Measurements from ENCODE around the gene CISD3.
A peak's percentile ranks its signal among the peaks of the same experiment; 100 is the strongest.
"Not testable (repeated sequence)": the region's sequence is repeated elsewhere in the genome, so short reads cannot be mapped to it uniquely, and the experiment has no call there.

The CISD3 gene

DNA sequence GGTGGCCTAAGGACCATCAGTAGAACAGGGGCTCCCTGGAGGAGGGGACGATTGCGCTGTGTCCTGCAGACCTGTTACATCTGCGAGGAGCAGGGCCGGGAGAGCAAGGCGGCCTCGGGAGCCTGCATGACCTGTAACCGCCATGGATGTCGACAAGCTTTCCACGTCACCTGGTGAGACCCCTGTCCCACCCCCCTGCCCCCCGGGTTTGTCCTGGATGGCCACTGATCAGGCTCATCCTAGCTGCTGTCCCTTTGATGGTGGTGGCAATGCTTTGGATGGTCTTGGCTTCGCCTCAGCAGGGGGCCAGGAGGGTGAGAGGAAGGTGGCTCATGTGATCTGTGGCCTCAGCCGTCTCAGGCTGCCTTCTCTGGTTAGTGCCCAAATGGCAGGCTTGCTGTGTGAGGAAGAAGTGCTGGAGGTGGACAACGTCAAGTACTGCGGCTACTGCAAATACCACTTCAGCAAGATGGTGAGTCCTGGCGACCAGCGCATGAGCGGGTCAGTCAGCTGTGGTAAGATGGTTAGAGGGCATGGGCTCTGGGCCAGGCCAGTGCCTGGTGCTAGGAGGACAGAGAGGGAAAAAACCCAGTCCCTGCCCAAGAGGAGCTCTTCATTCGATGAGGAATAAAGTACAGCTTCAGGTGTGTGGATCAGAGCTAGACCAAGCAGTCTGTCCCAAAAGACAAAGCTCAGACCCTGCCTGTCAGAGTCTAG lies 20.9 kb upstream of the CISD3 start:
- DNase-seq: no peak

DNA sequence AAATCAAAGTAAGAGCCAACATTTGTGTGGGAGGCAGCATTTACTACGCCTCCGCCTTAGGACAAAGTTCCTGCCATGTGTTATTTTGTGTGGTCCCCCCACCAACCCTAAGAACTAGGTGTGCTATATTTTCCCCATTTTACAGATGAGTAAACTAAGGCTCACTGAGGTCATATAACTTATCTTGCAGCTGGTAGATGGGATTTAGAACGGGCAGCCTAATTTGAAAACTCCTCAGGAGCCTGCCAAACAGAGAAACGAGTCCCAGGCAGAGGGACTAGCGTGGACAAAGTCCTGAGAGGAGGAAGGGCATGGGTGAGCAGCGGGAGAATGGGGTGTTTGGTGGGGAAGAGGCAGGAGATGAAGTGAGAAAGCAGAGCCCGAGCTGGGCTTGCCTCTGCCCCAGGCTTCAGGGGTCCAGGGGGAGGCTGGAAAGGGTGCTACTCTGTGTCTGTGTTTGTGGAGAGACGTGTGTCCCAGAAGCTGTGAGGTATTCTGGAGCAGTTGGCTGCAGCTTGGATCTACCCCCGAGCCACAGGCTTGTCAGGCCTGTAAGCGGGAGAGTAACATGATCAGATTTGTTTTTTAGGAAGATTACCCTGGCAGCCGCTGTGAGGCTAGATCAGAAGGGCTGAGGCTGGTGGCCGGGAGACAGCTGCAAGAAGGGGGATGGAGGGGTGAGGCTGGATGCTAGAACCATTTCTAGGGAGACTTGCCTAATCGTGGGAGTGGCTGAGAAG lies 20.1 kb upstream of the CISD3 start:
- no peak for DNase-seq

GRCh38 chr17:38710604-38710962 lies 19.6 kb upstream of the CISD3 start:
- no peak for DNase-seq

DNA sequence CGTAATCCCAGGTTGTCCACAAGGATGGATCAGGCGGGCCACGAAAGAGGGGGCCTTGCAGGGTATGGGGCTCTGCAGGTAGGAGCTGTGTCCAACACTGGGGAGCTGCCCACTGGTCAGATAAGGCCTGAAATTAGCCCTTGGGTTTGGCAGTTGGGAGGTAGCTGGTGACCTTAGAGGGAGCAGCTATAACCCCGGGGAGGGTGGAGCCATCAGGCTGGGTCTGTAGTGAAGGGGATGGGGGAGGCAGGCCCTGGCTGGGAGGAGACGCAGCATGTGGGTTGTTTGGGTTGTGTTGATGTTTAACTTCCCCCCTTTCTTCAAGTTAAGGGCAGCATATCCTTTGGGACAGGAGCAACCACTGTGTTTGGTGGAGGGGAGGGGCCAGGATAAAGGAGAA lies 19.2 kb upstream of the CISD3 start:
- DNase-seq: no peak

DNA sequence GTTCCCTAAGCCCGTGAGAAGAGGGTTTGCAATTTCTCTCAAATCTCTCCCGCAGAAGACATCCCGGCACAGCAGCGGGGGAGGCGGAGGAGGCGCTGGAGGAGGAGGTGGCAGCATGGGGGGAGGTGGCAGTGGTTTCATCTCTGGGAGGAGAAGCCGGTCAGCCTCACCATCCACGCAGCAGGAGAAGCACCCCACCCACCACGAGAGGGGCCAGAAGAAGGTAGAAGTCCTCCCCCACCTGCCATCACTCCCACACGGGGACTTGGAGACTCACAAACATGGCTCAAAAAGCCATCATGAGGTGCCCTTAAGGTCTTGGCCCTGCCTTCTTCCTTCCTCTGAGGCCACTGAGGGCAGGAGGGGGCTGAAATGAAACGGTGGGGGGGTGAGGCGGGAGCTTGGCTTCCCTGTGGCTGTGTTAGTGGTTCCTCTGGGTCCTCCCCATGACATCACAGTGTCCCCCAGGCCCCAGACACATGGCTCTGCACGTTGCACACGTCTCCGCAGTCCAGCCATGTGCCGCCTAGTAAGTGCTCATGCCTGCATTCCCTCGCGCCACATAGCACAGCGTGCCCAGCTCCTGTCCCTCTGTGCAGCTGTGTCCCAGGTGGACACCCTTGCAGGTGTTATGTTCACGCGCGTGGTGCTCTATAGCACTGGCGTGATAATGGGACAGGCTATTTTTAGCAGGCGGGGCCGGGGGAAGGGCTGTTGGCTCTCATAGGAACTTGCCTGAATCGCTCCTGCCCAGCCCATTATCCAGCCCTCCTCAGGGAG lies 18.2 kb upstream of the CISD3 start:
- no peak for DNase-seq

DNA sequence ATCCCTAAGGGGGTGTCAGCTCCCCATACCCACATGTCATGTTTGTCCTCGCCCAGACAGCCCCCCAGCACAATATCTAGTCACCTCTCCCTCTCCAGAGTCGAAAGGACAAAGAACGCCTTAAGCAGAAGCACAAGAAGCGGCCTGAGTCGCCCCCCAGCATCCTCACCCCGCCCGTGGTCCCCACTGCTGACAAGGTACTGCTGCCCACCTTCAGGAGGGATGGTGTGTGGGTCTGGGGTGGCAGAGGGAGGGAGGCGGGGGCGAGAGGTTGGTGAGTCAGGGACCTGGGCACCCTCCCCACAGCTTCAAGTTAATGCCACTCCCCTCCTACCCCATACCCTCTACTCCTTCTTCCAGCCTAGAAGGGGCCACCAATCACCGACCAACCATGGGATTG lies 17.5 kb upstream of the CISD3 start:
- DNase-seq: no peak

DNA sequence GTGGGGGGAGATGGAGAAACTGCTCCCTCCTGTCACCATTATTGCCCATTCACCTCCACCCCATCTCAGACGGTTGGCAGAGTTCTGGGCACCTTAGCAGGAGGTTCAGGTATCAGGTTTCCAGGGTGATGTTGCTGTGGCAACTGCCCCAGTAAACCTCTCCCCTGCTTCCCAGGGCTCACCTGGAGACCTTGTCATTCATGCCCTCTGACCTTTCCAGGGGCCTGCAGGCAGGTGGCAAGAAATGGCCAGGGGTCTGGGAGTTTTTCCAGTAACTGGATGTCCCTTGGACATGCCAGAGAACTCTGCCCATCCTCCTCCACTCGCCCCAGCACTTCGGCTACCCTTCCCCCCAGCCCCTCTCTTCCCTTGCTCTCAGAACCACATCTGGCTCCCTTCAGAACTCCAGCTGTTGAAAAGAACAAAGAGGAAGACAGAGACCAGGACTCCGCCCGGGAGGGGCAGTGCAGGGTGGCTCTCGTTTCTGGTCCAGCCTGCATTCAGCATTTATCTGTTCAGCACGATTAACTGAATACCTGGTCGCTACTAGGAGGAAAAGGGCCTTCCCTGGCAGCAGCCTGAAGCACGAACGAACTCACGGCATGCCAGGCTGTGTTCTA lies 16.6 kb upstream of the CISD3 start:
- DNase-seq: no peak

DNA sequence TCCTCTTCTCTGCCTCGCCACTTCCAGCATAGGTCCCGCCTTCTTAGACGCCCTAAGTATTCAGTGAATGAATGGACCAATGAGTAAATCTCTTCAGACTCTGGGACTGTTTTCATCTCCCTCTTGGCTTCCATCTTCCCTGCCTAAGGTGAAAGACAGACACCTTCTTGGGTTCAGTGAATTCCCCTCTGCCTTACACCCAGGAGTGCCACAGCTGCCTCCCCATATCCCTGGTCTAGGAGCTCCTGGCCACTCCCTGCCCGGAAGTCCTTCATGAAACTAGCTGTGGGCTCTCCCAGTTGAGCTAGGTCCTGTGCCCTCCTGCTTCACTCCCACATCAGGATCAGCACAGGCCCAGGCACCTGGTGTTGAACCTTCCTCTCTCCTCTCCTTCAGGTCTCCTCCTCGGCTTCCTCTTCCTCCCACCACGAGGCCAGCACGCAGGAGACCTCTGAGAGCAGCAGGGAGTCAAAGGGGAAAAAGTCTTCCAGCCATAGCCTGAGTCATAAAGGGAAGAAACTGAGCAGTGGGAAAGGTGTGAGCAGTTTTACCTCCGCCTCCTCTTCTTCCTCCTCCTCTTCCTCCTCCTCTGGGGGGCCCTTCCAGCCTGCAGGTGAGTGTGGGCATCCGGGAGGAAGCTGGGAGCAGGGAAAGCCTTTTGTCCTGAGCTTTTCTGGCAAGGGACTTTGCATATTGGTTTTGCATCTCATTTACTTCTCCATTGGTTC lies 14.8 kb upstream of the CISD3 start:
- no peak for DNase-seq

DNA sequence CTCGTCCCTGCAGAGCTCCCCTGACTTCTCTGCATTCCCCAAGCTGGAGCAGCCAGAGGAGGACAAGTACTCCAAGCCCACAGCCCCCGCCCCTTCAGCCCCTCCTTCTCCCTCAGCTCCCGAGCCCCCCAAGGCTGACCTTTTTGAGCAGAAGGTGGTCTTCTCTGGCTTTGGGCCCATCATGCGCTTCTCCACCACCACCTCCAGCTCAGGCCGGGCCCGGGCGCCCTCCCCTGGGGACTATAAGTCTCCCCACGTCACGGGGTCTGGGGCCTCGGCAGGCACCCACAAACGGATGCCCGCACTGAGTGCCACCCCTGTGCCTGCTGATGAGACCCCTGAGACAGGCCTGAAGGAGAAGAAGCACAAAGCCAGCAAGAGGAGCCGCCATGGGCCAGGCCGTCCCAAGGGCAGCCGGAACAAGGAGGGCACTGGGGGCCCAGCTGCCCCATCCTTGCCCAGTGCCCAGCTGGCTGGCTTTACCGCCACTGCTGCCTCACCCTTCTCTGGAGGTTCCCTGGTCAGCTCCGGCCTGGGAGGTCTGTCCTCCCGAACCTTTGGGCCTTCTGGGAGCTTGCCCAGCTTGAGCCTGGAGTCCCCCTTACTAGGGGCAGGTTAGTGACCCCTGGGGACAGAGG lies 13.7 kb upstream of the CISD3 start:
- DNase-seq: no peak

- no peak for DNase-seq
Observed at GRCh38 chr17:38717139-38717745, 12.9 kb upstream of the CISD3 start.

GRCh38 chr17:38719289-38719942 lies 10.7 kb upstream of the CISD3 start:
- DNase-seq: no peak

DNA sequence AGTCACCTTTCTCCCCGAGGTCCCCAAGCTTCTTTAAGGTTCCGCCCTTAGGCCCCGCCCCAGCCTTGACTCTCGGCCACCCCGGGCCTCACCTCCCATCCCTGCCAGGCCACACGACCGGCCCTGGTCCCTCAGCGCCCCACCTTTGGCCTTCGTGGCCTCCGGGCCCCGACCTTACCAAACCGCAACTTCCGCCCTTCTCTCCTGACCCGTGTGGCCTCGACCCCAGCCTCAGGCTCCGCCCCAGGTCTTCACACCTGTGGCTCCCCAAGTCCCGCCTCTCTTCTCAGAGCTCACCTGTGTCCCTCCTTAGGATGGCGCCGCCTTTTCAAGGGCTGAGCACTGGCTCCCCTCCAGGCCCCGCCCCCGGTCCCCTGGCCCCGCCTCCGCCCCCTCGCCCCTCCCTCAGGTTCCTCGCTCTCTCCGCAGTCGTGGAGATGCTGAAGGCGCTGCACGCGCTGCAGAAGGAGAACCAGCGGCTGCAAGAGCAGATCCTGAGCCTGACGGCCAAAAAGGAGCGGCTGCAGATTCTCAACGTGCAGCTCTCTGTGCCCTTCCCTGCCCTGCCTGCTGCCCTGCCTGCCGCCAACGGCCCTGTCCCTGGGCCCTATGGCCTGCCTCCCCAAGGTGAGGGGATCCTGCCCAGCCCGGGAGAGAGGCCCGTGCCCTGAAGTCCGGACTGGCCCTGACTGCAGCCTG lies 10.0 kb upstream of the CISD3 start:
- DNase-seq: no peak

DNA sequence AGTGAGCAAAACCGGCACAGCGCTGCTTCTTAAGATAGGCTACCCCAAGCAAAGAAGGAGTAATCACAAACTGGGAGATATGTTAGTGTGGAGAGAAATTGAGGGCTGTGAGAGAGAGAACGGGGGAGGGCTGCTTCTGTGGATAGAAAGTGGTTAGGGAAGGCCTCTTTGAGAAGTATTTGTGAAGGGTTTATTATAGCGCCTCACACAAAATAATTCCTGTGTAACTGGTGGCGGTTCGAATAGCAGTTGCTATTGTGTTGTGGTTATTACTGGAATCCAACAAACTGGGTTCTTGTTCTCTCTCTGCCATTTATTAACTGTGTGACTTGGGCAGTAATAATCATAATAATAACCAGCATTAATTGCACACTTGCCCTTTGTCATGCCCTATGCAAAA lies 9.2 kb upstream of the CISD3 start:
- DNase-seq: no peak

DNA sequence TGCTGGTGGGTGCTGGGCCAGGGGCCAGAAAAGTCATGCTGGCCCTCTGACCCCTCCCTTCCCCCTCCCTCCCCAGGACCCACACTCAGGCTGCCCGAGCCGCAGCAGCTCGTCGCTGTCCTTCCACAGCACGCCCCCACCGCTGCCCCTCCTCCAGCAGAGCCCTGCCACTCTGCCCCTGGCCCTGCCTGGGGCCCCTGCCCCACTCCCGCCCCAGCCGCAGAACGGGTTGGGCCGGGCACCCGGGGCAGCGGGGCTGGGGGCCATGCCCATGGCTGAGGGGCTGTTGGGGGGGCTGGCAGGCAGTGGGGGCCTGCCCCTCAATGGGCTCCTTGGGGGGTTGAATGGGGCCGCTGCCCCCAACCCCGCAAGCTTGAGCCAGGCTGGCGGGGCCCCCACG lies 8.3 kb upstream of the CISD3 start:
- no peak for DNase-seq

GRCh38 chr17:38724337-38724988 lies 5.7 kb upstream of the CISD3 start:
- no peak for DNase-seq

DNA sequence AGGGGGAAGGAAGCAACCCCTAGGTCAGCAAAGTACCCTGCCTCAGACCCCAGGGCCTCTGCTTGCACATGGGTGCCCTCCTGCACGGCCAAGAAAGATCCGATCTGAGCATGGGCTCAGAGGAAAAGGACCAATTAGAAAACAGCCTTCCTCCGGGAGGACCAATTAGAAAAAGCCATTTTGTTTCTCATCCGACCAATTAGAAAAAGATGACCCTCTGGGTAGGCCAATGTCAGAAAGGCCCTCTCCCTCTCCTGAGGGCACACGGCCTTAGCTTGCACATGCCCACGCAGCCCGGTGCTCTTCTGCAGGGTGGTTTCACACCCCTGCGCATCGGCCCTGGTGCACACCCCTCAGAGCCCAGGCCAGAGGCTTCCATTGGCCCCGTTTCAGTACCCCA lies 5.1 kb upstream of the CISD3 start:
- DNase-seq: no peak

GRCh38 chr17:38726145-38726544 lies 4.0 kb upstream of the CISD3 start:
- not testable (repeated sequence) for DNase-seq

- DNase-seq: no peak
Observed at GRCh38 chr17:38727736-38728135, 2.4 kb upstream of the CISD3 start.

GRCh38 chr17:38728290-38728831 lies 1.8 kb upstream of the CISD3 start:
- peak in 1 of 2 donors; percentile 10 for DNase-seq

- no peak for DNase-seq
Observed at GRCh38 chr17:38729368-38729885, 714 bp upstream of the CISD3 start.

All from bone marrow (tissue), 2 donors.